Subcutaneous abdominal adipose tissue (tissue), 5 donors: ENCODE measurements around the gene NHLRC4.

Experiments
- H3K27ac ChIP-seq: one replicate; pipeline ENCODE4 v1.7.0; 2013; ENCODE audit warnings: low read depth, mild to moderate bottlenecking, inconsistent platforms, low read length, moderate library complexity
- H3K27me3 ChIP-seq, 5 donors: one replicate each; pipeline ENCODE4 v1.7.0; 2013; ENCODE audit warnings: low read length in 5 of 5, inconsistent platforms in 1 of 5; ENCODE audit not compliant: control insufficient read depth in 5 of 5, insufficient read depth in 4 of 5
- H3K36me3 ChIP-seq, 5 donors: one replicate each; pipeline ENCODE4 v1.7.0; 2013; ENCODE audit warnings: low read length in 5 of 5; ENCODE audit not compliant: control insufficient read depth in 5 of 5, insufficient read depth in 5 of 5
- H3K4me1 ChIP-seq, 5 donors: one replicate each; pipeline ENCODE4 v1.7.0; 2013; ENCODE audit warnings: low read length in 5 of 5, mild to moderate bottlenecking in 3 of 5, moderate library complexity in 1 of 5; ENCODE audit not compliant: control insufficient read depth in 5 of 5, insufficient read depth in 5 of 5
- H3K4me3 ChIP-seq, 5 donors: one replicate each; pipeline ENCODE4 v1.7.0; 2013; ENCODE audit warnings: low read length in 5 of 5, low read depth in 1 of 5
- H3K9ac ChIP-seq, 5 donors: one replicate each; pipeline ENCODE4 v1.7.0; 2013; ENCODE audit warnings: low read length in 5 of 5, mild to moderate bottlenecking in 4 of 5, moderate library complexity in 3 of 5
- H3K9me3 ChIP-seq, 5 donors: one replicate each; pipeline ENCODE4 v1.7.0; 2013; ENCODE audit warnings: low read length in 5 of 5; ENCODE audit not compliant: control insufficient read depth in 5 of 5
- donor health status: healthy.
- donor health status: healthy.
- donor health status: healthy.
- donor health status: healthy.
- donor health status: healthy.

NHLRC4 gene

GRCh38 chr16:617855-618254 is 51.0 kb downstream of the NHLRC4 start:
- Histone ChIP-seq H3K9me3 (no peaks in the 10 kb centered on the region), H3K4me3 (no peak overlapping the region), H3K4me1 (peaks cover 0 to 12% (median 0%) of the 10 kb centered on the region in 5 donors), H3K27ac (no peak overlapping the region), H3K9ac (no peak overlapping the region), H3K27me3 (no peaks in the 10 kb centered on the region), H3K36me3 (peaks cover 0 to 23% (median 8%) of the 10 kb centered on the region in 5 donors)
